Measurements from ENCODE around the gene SHROOM3.

Gene SHROOM3

GRCh38 chr4:76690011-76690905 lies 255.2 kb downstream of the SHROOM3 start:
- no peak for TF ChIP-seq CTCF (IDR thresholded peaks at IDR 0.05; ENCODE audit: extremely low read depth, missing control alignments)
- DNase-seq (ENCODE audit: low spot score) = peak; percentile 32

DNA sequence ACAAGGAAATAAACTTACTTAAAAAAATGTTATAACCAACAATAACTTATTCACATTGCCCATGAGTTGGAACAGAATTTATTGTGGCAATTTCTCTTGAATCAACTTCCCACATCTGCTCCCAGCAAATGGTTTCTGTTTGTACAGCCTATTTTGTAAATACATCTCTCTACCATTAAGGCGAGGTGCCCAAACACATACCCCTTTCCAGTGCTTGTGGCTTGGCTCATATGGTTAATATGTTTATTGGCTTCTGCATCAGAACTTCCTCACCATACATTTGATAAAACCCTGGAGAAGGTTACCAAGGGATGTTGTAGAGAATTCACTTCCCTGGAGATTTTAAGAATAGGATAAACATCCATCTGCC lies 255.9 kb downstream of the SHROOM3 start:
- DNase-seq (ENCODE audit: low spot score) = no peak
- no peak for TF ChIP-seq CTCF (IDR thresholded peaks at IDR 0.05; ENCODE audit: extremely low read depth, missing control alignments)

- no peak for TF ChIP-seq CTCF (IDR thresholded peaks at IDR 0.05; ENCODE audit: extremely low read depth, missing control alignments)
- no peak for DNase-seq (ENCODE audit: low spot score)
These were observed 257.0 kb downstream of the SHROOM3 start for GRCh38 chr4:76691807-76692582.

GRCh38 chr4:76692761-76693160 lies 257.7 kb downstream of the SHROOM3 start:
- no peak for DNase-seq (ENCODE audit: low spot score)
- no peak for TF ChIP-seq CTCF (IDR thresholded peaks at IDR 0.05; ENCODE audit: extremely low read depth, missing control alignments)

- no peak for TF ChIP-seq CTCF (IDR thresholded peaks at IDR 0.05; ENCODE audit: extremely low read depth, missing control alignments)
- DNase-seq (ENCODE audit: low spot score) = no peak
These were observed 259.0 kb downstream of the SHROOM3 start for GRCh38 chr4:76694056-76694455.

- no peak for DNase-seq (ENCODE audit: low spot score)
- TF ChIP-seq CTCF (IDR thresholded peaks at IDR 0.05; ENCODE audit: extremely low read depth, missing control alignments) = no peak
These were observed 261.1 kb downstream of the SHROOM3 start for GRCh38 chr4:76696109-76696508.
